AG10803 (cell line): ENCODE data around the gene IDH3G.

Experiments used
- DNase-seq: peaks from one replicate; pipeline ENCODE4 v3.0.0; 2010; ENCODE audit warnings: low read depth
- H3K4me3 ChIP-seq: 2 replicates; pipeline ENCODE4 v1.5.1; 2011; ENCODE audit warnings: mild to moderate bottlenecking, low read length, control low read depth
- CTCF ChIP-seq: conservative IDR thresholded peaks from 2 replicates; pipeline ENCODE4 v1.5.1; 2011; ENCODE audit warnings: mild to moderate bottlenecking, low read length, control low read depth, inconsistent platforms

Gene IDH3G

DNA sequence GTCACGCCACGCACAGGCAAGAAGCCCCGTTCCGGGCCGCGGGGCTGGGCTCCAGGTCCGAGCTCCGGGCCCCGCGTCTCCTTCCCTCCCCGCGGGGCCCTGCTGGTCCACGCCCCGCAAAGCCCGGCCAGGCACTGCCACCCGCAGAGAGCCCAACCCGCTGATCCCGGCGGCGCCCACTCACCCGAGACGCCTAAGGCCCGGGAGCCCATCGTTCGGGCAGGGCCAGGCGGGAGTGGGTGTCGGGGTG, 35.3 kb upstream of the IDH3G start:
- no peak overlapping the region for H3K4me3 ChIP-seq
- DNase-seq = no peak
- no peak for TF ChIP-seq CTCF

DNA sequence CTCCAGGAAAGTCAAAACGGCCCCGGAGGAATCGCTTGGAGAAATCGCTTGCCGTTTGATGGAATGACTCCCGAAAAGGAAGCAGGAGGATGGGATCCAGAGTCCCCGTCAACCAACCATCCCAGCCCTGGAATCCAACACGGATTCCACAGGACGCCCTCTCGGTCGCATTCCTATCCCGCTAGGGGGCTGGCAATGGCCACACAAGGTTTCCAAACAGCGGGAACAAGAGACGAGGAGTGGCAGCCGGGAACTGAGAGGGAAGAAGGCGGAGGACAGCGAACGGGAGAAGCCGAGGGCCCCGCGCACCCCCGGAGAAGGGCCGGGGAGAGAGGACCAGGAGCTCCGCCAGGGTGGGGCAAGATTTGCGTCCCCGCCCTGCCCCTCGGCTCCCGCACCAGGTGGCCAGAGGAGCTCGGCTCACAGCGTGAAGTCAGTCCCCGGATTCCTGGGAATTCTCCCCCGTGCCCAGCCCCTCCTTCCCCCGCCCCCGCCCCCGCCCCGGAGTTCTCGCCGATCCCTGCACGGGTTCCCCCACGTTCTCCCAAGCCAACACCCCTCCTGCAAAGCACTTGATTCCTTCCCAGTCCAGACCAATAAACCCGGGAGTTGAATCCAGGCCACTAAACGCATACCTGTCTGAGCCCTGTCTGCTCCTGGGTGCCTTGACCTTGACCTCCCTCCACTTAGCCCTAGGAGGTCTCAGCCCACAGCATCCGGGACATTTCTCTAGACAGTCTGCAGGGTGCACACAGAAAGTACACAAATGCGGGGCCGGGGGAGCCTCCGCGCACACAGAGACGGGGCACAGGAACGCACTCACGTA, 34.8 kb upstream of the IDH3G start:
- TF ChIP-seq CTCF = no peak
- no peak overlapping the region for H3K4me3 ChIP-seq
- DNase-seq = peak; percentile 1

- no peak for TF ChIP-seq CTCF
- H3K4me3 ChIP-seq = no peak overlapping the region
- no peak for DNase-seq
Observed at GRCh38 chrX:153828308-153828707, 34.1 kb upstream of the IDH3G start.

GRCh38 chrX:153827903-153828302, 33.7 kb upstream of the IDH3G start:
- no peak overlapping the region for H3K4me3 ChIP-seq

DNA sequence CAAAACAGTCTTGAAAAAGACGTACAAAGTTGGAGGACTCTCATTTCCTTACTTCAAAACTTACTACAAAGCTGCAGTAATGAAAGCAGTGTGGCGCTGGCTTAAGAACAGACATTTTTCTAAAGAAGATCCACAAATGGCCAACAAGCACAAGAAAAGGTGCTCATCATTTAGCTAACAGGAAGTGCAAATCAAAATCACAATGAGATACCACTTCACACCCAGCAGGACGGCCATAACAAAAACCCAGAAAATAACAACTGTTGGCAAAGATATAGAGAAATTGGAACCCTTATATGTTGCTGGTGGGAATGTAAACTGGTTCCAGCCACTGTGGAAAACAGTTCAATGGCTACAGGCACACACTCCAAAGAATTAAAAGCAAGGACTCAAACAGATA, 32.8 kb upstream of the IDH3G start:
- H3K4me3 ChIP-seq = no peak overlapping the region
- no peak for DNase-seq
- TF ChIP-seq CTCF = no peak

More at GRCh38 chrX:153827903-153828302, 33.7 kb upstream of the IDH3G start:
- DNase-seq = no peak
- no peak for TF ChIP-seq CTCF

GRCh38 chrX:153825042-153825441, 30.9 kb upstream of the IDH3G start:
- TF ChIP-seq CTCF = no peak
- no peak overlapping the region for H3K4me3 ChIP-seq
- DNase-seq = no peak

GRCh38 chrX:153824348-153824747, 30.2 kb upstream of the IDH3G start:
- no peak for TF ChIP-seq CTCF
- no peak for DNase-seq
- no peak overlapping the region for H3K4me3 ChIP-seq
